Suprapubic skin (tissue), 3 donors: ENCODE measurements around the gene TMEM72.

ENCODE experiments used
- EP300 ChIP-seq: sonication (generic); formaldehyde crosslinking; IDR thresholded peaks from one replicate; pipeline ENCODE4 v1.6.1; 2017; ENCODE audit warnings: antibody characterized with exemption
- TF ChIP-seq, protein P1 (sequence below), 2 donors: fragments of 200-600 bp in 1 of 2; fragments of 450-650 bp in 1 of 2; sonication (generic) in 1 of 2; IDR thresholded peaks; one replicate each; pipeline ENCODE4 v1.5.1; 2016 to 2019; ENCODE audit warnings: antibody characterized with exemption in 2 of 2, mild to moderate bottlenecking in 1 of 2, moderate library complexity in 1 of 2

DNA sequence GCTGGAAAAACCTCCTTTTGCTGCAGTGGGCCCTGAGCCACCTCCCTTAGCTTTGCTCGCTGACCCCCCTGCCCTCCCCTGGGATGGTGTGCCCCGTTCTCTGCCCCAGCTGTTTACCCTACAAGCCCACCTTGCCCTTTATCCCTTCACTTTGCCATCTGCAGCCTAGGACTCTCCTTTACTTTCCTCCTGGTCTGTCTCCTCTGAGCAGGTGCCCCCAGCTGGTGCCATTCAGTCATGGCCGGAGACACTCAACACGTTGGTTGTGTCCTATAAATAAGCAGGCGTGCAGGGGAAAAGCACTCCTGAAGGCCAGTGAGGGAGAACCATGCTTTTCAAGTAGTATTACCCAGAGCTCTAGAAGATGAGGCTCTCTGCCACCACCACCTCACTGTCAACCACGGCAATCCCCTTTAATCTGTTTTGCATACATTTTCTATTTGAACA is 54.5 kb downstream of the TMEM72 start:
- TF ChIP-seq EP300: no peak
- TF ChIP-seq, protein P1, sequence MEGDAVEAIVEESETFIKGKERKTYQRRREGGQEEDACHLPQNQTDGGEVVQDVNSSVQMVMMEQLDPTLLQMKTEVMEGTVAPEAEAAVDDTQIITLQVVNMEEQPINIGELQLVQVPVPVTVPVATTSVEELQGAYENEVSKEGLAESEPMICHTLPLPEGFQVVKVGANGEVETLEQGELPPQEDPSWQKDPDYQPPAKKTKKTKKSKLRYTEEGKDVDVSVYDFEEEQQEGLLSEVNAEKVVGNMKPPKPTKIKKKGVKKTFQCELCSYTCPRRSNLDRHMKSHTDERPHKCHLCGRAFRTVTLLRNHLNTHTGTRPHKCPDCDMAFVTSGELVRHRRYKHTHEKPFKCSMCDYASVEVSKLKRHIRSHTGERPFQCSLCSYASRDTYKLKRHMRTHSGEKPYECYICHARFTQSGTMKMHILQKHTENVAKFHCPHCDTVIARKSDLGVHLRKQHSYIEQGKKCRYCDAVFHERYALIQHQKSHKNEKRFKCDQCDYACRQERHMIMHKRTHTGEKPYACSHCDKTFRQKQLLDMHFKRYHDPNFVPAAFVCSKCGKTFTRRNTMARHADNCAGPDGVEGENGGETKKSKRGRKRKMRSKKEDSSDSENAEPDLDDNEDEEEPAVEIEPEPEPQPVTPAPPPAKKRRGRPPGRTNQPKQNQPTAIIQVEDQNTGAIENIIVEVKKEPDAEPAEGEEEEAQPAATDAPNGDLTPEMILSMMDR (IDR thresholded peaks at IDR 0.05): no peak
